NCI-H1417 (cell line): ENCODE measurements around the gene SLAMF1.
"Not testable (repeated sequence)": the region's sequence is repeated elsewhere in the genome, so short reads cannot be mapped to it uniquely, and the experiment has no call there.

Experiments used
- DNase-seq, 3 experiments: peaks; one replicate each; lab custom pipeline; 2025; lab: John Stamatoyannopoulos, UW

The SLAMF1 gene

DNA sequence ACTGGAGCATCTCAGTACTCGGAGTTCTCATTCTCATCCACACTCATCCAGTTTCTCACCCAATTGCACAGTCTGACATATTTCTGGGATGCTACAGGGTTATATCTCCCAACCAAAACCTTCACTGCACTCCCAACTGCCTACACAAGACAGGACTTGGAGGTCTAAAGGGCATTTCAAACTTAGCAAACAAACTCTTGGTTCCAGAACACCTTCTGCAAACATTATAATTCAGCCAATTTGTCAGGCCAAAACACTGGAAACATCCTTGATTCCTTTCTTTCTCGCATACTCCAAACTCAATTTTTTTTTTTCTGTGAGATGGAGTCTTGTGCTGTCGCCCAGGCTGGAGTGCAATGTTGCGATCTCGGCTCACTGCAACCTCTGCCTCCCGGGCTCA lies 7.9 kb downstream of the SLAMF1 start:
- no peak for DNase-seq

DNA sequence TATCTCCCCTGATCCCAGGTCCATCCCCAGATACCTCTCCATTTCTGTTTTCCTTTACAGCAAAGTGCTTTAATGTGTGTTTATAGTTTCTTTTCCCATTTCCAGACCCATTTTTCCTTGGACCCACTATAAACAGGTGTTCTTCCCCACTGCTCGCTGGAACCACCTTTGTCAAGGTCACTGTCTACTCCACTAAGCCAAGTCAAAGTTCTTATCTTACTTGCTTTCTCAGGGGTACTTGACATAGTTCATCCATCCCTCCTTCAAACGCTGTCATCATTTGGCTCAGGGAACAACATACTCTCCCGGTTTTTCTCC lies 8.3 kb downstream of the SLAMF1 start:
- DNase-seq: no peak

DNA sequence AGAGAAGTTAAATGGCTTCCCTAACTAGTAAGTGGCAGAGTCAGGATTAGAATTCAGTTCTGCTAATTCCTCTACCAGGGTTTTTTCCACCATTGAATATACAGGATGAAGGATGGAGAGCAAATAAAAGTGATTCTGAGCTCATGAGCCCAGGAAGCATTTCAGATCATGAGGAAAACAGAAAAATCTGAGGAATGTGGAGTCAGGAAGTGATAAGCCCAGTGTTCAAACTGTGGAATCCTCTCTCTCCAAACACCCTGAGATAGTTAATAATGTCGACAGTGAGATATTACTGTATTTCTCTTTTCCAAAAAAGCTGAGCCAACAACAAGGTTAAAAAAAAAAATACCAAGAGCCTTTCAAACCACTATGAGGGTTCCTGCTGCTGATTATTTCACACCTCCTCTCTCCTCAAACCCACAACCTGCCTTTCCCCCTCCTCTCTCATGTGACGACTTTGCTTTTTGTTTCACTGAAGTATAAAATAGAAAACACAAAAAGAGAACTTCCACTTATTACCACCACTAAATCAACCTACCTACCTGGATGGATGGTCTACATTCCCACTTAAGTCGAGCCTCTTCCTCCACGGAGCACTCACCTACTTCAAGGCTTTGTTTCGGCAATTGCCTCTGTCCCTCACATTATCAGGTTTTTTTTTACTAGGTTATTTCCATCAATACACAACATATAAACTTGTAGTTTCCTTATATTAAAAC lies 8.9 kb downstream of the SLAMF1 start:
- DNase-seq: no peak

DNA sequence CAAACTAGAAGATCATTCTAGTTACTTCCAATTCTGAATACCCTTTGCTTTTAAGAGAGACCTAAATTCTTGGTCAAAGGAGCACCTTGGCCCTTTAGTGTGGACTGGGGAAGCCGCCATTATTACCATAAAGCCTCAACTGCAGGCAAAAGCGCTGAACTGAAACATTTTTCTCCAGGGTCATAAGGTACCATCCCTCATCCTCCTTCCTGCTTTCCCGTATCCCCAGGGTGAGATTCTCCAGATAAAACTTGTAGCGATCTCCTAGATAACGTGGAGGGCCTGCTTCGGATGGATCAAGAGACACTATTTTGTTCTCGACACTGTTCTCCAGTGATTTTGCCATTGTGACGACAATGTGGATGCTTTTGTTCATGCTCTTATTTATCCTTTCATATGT lies 9.8 kb downstream of the SLAMF1 start:
- no peak for DNase-seq

DNA sequence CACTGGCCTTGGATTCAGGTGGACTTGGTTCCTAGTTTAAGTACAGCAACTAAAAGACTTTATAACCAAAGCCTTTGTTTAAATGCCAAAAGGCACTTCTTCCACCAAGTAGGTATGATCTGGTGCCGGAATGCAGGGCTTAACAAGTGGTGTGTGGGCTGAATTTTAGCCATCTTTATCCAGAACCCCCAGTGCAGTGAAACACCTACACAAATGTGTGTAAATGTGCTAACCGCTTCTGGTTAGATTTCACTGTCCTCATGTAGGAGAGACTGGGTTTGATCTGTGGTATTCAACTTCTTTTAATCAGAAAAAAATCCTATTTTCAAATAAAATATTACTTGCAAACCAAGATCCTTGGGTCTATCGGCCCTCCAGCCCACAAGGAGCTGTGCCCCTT lies 10.3 kb downstream of the SLAMF1 start:
- DNase-seq: no peak

DNA sequence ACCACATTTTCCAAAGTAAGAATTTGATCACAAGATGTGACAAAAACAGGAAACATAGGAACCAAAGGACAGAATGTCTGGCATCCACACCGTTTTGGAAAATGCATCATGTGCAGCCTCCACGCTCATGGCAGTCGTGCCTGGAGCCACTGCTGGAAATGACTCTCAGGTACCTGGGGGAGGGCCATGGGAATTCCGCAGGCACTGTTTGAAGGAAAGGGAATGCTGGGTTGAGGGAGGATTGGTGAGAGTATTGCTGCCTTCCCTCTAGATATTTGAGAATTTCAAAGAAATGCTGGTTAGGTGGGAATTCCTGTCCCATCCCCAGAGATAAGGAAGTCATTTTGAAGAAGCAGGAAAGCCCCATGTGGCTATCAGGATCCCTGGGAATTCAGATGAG lies 10.8 kb downstream of the SLAMF1 start:
- DNase-seq: no peak

DNA sequence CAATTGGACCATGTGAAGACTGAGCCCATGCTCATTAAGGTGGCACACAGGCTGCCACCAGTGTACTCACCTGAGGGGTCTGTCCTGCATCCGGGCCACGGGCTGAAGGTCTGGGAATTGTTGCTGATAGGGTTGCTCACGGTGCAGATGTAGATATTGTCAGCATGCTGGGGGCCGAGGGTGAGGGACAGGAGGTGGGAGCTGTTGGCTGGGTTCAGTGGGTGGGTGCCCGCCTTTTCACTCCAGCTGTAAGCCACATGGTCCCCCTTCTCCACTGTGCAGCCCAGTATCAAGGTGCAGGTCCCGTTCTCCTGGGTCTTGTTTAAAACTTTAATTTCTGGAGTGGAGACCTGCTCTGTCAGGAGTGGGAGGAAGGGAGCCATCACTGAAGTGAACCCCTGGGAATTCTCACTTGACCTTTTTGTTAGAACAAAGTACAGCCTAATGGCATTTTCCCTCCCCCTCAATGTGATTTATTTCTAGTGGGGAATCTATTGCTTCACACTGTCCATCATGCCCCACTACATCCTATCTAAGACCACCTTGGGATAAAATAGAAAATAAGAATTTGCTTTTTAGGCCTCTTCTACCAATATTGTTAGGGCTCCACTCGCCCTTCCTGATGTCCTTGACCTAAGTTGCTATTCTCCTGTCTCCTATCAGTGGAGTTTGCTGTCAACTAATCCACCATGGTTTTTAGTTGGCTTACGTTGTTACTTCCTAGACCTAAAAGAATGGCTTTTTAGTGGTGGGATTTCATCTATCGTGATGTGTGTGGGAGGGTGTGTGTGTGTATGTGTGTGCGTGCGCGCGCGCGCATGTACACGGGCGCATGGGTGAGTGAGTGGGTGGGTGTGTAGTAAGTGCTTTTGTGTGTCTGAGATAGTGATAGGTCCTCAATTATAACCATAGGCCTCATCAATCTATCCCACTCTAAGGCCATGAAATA lies 12.0 kb downstream of the SLAMF1 start:
- DNase-seq: no peak

DNA sequence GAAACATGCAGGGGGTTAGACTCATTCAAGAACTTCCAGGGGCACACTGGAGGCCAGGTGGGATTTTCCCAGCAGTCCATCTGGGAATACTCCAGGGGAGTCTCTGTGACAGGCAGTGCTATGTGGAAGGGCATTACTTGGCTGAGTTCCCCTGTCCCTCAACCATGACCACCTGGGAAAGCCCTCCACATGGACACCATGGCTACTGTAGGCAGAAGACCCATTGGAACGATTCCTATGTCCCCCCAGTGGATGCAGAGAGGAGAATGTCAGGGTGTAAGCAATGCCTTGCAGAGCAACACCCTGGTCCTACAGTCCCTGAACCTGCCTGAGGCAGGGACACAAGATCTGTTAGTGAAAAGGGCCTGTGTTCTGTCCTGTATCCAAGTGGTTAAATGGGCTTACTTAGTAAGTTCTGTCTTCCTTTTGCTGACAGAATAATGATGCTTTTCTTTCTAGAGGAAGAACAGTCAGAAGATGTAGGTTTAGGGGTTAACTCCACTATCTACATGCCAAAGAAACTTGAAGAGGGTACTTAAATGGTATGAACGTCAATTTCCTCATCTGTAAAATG lies 13.4 kb downstream of the SLAMF1 start:
- DNase-seq: no peak

DNA sequence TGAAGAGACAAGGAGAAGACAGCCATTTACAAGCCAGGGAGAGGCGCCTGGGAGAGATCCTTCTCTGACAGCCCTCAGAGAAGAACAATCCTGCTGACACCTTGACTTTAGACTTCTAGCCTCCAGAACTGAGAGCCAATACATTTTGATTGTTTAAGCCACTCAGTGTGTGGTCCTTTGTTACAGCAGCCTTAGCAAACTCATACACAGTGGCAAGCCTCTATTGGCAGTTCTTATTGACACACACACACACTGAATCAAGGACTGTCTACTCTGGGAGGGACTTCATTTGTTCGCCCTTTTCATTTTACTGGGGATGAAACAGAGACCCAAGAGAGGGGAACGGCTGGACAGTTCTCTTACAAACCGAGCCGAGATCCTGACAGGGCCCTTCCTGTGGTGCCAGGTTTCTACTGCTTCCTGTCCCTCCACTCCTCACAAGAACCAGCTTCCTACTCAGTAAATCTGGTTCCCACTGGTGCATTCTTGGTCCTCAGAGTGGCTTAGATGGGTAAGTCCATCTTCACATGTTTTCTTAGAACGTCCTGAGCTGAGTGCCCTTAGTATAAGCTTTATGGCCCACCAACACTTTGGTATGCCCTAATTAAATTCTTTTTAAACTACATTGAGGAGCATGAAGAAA lies 14.7 kb downstream of the SLAMF1 start:
- DNase-seq: no peak

DNA sequence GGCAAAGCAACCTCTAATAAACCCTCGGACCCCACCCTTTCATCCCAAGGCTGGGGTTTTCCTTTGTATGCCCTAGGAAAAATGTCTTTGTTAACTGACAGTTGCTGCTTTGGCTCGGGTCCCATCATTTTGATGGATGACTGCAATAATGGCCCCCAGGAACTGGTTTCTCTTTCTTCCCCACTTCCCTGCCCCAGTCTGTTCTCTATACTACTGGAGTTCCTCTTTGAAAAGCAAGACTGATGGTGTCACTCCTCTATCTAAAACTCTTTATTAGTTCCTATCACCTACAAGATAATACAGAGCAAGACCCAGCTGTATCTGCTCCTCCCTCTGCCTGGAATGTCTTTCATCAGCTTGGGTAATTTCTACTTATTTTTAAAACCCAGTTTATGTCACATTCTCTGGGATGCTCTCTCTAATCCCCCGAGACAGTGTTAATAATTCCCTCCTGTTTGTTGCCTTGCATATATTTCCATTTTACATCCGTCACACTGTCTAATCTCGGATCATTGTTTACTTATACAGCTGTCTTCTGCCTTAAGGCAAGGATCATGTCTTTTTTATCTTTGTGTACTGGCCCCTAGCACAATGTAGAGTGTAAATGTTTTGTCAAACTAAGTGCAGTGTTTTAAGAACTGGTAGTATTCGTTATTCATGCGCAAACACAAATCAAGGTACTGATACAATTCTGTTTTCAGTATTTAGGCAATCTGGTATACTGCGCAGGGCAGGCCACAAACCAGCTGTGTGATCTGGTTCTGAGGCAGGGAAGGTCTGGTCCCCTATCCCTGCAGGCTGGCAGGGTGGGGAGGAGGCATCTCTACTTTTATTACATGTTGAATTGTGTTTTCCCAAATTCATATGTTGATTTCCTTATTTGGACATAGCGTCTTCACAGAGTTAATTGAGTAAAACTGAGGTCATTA lies 16.1 kb downstream of the SLAMF1 start:
- no peak for DNase-seq

DNA sequence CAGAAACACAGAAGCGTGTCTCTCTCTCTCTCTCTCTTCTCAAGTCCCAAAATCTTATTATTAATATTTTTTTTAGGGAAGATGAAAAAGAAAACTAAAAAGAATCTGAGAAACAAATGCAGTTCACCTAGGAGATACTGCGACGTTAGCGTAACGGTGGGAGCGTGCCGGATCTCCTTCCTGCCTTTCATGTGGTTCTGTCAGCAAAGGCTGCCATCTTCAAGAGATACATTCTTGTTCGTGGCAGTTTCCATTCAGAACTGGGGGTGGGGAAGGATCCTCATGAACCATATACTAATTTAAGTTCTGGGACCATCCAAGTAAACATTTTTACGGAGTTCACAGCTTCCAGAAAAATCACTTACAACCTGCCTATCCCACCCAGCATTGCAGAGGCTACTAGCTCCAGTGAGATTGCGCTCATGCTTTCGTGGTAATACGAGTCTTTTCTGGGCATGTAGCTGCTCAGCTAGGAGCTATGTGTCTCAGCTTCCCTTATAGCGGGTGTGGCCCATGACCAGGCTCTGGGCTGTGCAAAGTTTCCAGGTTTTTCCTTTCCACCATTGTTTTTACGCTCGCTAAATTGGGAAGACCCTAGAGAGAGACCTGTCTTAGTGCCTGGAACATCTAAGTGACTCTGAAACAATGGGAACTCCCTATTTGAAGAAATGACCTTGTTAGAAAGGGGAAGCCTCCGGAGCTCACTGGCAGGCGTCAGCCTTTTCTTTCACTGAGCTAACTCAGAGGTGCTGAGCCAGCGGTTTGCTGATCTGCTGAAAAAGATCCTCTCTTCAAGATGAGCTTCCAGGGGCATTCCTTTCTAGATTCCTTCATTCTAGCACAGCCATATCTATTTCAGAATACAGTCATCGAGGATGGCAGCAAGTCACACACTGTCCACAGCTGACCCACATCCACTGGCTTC lies 17.3 kb downstream of the SLAMF1 start:
- DNase-seq: no peak

DNA sequence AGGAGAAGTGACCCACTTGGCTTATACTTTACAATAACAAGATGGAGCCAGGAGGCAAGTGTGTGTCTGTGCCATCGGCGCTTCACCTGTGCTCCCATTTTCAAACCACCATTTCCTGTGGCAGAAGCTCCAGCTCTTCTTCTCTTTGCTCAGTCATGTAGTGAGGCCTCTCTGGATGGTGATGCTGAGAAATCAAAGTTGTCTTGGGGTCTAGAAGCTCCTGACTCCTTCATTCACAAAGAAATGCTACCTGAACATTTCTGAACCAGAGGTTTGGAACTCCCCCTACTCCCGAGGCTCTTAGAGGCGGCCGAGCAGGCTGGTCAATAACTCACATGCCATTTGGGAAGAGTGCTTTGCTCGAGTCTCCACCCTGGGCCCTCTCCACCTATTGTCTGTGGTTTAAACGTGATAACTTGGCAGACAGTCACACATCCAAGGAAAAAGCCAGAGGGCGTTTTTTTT lies 18.0 kb downstream of the SLAMF1 start:
- DNase-seq: no peak

DNA sequence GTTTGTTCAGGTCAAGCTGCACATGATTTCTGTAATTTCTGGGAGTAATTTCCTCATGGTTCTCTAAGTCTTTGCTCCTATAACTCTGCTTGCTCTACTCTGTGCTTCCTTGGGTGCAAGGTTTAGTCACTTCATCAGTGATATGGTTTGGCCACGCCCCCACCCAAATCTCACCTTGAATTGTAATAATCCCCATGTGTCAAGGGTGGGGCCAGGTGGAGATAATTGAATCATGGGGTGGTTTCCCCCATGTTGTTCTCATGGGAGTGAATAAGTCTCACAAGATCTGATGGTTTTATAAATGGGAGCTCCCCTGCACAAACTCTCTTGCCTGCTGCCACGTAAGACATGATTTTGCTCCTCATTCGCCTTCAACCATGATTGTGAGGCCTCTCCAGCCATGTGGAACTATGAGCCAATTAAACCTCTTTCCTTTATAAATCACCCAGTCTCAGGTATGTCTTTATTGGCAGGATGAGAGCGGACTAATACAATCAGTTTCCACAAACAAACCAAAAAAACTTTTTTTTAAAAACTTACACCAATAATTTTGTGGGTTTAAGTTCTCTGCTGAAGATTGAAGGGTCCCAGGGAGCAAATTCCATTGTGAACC lies 19.1 kb downstream of the SLAMF1 start:
- not testable (repeated sequence) for DNase-seq

DNA sequence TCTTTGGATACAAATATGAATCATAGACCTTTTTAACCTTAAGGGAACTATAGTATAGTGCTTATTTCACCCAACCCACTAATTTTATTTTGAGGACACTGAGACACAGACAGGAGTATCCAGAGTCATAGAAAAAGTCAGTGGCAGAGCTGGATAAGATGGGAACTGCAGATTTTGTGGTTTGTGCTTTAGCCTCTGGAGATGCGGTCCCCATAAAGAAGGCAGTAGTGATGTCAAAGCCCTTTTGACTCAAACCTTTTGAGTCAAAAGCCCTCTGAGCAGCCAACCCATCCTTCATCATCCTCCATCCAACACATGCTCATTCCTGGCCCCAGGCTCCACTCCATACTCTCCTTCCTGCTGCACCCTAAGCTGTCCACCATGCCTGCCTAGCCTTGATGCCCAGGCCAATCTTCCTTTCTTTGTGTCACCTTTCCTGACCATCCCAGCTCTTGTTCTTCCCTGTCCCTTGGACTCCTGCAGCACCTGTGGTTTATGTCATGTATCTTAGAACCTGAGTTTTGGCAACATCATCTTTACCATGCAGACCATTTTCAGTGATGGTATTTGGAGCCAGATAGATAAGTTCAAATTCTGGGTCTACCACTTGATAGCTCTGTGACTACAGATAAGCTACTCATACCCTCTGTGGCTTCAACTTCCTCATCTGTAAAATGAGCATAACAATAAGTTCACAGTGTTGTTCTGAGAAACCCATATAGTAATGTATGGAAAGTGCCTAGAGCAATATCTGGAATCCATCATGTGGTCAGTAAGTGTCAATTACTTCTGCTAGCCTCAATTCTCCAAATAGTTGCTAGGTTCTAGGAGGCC lies 20.1 kb downstream of the SLAMF1 start:
- no peak for DNase-seq

DNA sequence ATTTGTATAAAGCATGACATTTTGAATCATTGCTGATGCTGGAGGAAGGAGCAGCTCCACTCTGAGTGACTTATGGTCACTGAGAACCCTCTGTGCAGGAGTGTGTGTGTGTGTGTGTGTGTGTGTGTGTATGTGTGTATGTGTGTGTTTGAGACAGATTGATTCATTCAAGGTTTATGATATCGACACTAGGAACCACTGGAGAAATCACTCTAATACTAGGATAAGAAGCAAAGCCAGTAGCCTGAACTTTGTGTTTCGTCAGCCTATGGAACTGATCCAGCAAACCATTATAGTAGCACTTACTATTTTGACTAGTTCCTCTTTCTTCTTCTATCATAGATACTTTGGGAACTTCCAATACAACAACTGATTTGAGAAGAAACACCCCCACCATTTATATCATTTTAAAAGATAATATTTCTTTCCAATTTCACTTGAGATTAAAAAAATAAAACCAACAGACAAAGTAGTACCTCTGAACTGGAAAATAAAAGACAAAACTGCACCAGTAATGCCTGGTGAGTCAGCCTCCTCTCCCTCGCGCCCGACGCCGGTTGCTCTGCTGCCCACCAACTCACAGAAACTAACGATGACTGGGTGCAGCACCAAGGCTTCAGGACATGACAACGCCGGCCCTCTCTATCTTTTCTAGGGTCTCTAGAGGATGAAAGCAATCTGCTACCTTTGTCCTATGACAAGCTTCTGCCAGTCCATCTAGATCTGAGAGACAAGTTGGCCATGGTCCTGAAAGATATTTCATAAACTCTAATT lies 20.9 kb downstream of the SLAMF1 start:
- no peak for DNase-seq

DNA sequence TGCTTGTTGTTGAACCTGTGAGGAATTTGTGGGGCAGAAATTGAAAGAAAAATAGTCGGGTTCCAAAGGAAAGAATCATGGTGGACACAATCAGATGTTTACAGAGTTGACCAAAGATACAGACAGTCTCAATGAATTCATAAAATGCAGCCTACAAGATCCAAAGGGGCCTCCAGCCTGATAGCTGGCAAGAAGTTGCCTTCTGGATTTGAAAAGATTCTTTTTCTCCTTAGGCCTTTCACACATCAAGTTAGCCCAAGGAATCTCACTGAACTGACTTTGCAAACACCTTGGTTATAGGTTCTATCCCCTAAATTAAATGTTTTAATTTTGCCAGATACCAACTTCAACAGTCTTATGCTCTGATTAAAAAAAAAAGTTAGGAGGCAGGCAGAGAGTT lies 21.5 kb downstream of the SLAMF1 start:
- DNase-seq: no peak

DNA sequence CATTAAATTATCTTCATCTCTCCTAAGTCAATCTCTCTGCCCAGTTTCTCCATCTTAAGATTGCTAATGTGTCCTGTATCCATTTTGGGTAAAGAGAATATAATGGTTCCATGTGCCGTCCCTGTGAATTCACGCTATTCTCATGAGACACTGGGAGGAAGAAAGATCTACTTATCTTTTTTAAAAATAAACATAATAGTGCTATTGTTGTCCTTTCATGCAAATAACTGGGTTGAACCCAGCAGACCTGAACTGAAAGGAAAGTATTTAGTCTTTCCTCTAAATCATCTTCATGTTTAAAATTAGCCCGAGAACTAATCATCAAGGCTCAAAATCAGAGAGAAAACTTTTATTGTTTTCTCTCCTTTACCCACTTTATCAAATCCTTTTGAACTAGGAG lies 22.4 kb downstream of the SLAMF1 start:
- DNase-seq: no peak

DNA sequence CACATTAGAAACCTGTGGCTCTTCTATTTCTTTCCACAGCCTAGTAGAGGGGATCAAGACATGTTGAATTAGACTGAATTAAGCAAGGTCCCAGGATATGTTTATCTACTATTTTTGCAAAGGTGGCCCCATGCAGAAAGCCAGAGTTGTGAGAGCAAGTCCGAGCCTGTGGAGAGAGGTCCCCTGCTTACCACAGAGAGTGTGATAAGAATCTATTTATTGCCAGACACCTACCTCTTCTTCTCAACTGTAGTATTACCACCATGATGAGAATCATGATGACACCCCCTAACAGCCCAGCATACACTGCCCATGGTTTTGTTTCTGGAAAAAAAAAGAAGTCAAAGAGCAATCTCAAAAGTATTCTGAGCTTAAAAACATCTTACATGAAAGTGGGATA lies 23.0 kb downstream of the SLAMF1 start:
- no peak for DNase-seq
